Thoracic aorta (tissue), 2 donors: ENCODE measurements around the gene CHRM1. TPM values are rescaled to one million over a fixed set of nuclear protein-coding genes. Genes with fewer than 3 reads are reported as not detected.
"Not testable (repeated sequence)": the region's sequence is repeated elsewhere in the genome, so short reads cannot be mapped to it uniquely, and the experiment has no call there.

Source experiments
- ATAC-seq: fragments of 150-250 bp; one replicate; pipeline ENCODE4 v1.8.0; 2017; ENCODE audit warnings: low read depth; ENCODE audit not compliant: insufficient number of reproducible peaks, low FRiP score
- DNase-seq: peaks from one replicate; pipeline ENCODE4 v3.0.0-alpha.2; 2020; ENCODE audit warnings: low spot score
- H3K27ac ChIP-seq, 2 donors: fragments of 200-600 bp; sonication (generic); 1 replicate in 1 of 2; 2 replicates in 1 of 2; pipeline ENCODE4 v1.5.1; 2016; ENCODE audit warnings: mild to moderate bottlenecking in 2 of 2, moderate library complexity in 2 of 2
- H3K27me3 ChIP-seq: fragments of 200-600 bp; sonication (generic); replicated peaks from 2 replicates; pipeline ENCODE4 v1.6.0; 2016; ENCODE audit warnings: mild to moderate bottlenecking; ENCODE audit not compliant: insufficient read depth
- H3K36me3 ChIP-seq: fragments of 200-600 bp; sonication (generic); one replicate; pipeline ENCODE4 v1.5.1; 2016
- H3K4me1 ChIP-seq, 2 donors: fragments of 200-600 bp; sonication (generic); 1 replicate in 1 of 2; 2 replicates in 1 of 2; pipeline versions ENCODE4 v1.5.1 to v1.6.0; 2016; ENCODE audit warnings: low read depth in 2 of 2, mild to moderate bottlenecking in 1 of 2; ENCODE audit not compliant: control insufficient read depth in 1 of 2
- H3K4me3 ChIP-seq: fragments of 200-600 bp; sonication (generic); 2 replicates; pipeline ENCODE4 v1.5.1; 2016; ENCODE audit warnings: mild to moderate bottlenecking
- H3K9me3 ChIP-seq: fragments of 200-600 bp; sonication (generic); 2 replicates; pipeline ENCODE4 v1.5.1; 2016
- total RNA-seq, 2 donors: library from RNA; depleted of rRNA; stranded (reverse); fragments of >200 nt; gene quantifications; one replicate each; pipeline versions ENCODE4 v1.1.0 to v1.2.3, GENCODE V29; 2016
- TF ChIP-seq, protein P1 (sequence below): fragments of 200-600 bp; sonication (generic); IDR thresholded peaks from one replicate; pipeline ENCODE4 v1.5.1; 2019; ENCODE audit warnings: antibody characterized with exemption

Gene CHRM1
- total RNA-seq, 2 donors from 2014 or later, result not detected

DNA sequence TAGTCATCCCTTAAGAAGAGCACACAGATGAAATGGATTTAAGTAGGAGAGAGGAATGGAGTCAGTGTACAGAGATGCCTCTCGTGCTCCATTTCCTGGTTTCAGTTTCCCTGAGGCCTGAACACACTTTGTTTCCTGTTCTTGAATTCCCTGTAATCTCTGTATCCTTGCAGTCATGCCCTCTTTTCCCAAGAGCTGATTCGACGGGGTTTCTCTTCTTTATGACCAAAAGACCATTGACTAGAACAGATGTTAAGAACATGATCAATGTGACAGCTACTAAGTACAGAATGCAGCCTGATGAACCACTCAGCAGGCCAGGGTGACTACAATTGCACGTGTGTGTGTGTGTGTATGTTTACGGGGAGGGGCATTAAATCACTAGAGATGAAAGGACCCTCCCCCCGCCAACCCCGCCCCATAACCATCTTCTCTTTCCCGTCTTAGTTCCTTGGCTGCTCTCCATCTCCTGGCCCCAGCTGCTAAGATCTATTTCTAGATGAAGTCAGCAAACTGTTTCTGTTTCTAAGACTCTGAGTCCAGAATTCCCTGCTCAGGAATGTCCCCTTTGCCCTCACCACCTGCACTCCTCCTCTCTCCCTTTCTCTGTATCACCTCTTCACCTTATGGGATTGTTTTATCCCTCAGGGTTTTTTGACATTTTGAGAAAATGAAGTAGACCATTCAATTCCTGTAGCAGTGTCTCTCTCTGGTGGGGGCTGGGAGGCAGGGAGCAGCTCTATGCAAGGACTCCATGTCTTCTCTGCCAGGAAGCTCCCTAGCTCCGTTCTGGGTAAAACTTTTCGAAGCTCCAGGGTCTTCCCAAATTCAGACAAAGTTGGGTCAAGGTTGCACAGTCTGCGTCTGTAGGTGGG, 37.6 kb upstream of the CHRM1 start:
- Histone ChIP-seq H3K27me3 (no peaks in the 10 kb centered on the region), H3K9me3 (no peaks in the 10 kb centered on the region), H3K27ac (no peak overlapping the region), H3K36me3 (no peaks in the 10 kb centered on the region), H3K4me1 (no peaks in the 10 kb centered on the region), H3K4me3 (no peak overlapping the region)
- TF ChIP-seq, protein P1, sequence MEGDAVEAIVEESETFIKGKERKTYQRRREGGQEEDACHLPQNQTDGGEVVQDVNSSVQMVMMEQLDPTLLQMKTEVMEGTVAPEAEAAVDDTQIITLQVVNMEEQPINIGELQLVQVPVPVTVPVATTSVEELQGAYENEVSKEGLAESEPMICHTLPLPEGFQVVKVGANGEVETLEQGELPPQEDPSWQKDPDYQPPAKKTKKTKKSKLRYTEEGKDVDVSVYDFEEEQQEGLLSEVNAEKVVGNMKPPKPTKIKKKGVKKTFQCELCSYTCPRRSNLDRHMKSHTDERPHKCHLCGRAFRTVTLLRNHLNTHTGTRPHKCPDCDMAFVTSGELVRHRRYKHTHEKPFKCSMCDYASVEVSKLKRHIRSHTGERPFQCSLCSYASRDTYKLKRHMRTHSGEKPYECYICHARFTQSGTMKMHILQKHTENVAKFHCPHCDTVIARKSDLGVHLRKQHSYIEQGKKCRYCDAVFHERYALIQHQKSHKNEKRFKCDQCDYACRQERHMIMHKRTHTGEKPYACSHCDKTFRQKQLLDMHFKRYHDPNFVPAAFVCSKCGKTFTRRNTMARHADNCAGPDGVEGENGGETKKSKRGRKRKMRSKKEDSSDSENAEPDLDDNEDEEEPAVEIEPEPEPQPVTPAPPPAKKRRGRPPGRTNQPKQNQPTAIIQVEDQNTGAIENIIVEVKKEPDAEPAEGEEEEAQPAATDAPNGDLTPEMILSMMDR, result no peak
- ATAC-seq, result no peak
- no peak for DNase-seq

DNA sequence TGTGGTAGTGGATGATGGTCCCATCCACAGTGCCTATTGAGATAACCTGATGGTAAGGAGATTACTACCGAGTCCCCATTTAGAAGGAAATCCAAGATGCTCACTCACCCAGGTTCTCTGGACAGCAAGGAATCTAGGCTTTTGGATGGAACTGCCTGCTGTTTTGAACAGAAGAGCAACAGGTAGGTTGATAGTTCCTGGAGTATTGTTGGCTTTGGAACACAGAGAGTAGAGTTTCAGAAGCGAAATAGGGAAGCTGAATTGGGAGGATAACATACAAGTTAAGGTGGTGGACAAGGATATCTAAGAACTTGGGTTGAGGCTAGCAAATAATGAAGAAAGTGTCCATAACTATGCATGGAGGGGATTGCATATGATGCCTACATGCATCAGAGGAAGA, 36.0 kb upstream of the CHRM1 start:
- no peak for ATAC-seq
- Histone ChIP-seq H3K4me3 (no peak overlapping the region), H3K9me3 (no peaks in the 10 kb centered on the region), H3K27me3 (no peaks in the 10 kb centered on the region), H3K36me3 (no peaks in the 10 kb centered on the region), H3K4me1 (no peaks in the 10 kb centered on the region), H3K27ac (no peak overlapping the region)
- DNase-seq, result no peak
- TF ChIP-seq, protein P1, result no peak

DNA sequence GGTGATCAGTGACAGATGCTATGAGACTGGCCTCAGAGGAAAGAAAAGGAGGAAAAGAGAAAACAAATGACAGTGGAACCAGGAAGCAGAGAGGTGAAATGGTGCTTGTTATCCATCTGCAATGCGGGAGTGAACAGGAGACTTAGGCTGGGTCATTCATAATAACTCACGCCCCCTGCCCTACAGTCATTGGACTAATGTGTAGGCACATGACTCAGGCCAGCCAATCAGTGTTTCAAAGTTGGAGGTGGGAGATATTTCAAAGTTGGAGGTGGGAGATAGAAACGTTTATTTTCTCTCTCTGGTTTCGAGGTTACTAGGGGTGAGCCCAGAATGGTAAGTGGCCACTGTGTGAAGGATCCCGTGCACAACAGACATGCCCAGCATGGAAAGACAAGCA, 33.3 kb upstream of the CHRM1 start:
- DNase-seq (no peak), ATAC-seq (no peak)
- Histone ChIP-seq H3K4me1 (no peaks in the 10 kb centered on the region), H3K36me3 (no peaks in the 10 kb centered on the region), H3K27me3 (no peaks in the 10 kb centered on the region), H3K27ac (no peak overlapping the region), H3K4me3 (no peak overlapping the region), H3K9me3 (no peaks in the 10 kb centered on the region)
- TF ChIP-seq, protein P1, result no peak

DNA sequence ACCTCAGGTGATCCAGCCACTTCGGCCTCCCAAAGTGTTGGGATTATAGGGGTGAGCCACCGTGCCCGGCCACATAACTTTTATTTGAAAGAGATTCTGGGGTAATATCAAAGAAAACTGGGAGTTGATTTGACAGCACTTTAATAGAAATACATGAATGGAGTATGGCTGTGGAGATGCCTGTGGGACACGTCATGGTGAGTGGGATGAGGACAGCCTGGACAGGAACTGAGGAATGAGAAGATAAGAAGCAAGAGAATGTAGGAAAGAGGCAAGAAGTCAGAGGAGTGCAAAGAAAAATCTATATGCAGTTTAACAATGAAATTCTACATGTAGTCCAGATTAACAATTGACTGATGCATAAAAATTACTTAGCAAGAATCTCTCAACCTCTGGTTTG, 32.6 kb upstream of the CHRM1 start:
- ATAC-seq, result no peak
- no peak for DNase-seq
- H3K36me3 ChIP-seq, result no peaks in the 10 kb centered on the region

DNA sequence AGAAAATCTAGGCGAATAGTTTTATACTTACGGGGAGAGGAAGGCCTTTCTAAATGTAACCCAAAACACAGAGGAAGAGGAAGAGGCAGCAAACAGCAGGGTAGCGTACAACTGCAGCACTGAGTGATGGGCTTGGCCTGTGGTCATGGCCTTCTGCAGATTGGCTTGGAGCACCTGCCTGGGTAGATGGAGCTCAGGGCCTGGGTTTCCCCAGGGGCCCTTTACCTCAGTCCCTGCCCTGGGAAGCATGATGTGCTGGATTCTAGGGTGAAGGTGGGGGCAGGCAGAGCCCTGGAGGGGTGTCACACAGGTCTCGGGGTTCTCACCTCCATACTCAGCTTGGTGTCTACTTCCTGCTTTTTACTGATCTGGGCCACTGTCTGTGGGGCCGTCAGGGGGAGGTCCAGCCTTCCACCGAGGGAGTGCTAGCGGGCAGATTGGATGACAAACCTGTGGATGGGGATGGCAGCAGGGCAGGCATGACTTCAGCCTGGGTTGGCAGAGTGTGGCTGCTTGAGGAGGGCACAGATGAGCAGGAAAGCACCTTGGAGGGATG, 27.7 kb upstream of the CHRM1 start:
- no peaks in the 10 kb centered on the region for H3K9me3 ChIP-seq
- H3K4me3 ChIP-seq, result no peak overlapping the region
- TF ChIP-seq, protein P1, result no peak
- no peaks in the 10 kb centered on the region for H3K27me3 ChIP-seq
- H3K4me1 ChIP-seq, result no peaks in the 10 kb centered on the region
- no peak for DNase-seq
- no peak for ATAC-seq
- H3K27ac ChIP-seq, result no peak overlapping the region
- H3K36me3 ChIP-seq, result no peaks in the 10 kb centered on the region

More for the DNA sequence above, 32.6 kb upstream of the CHRM1 start:
- no peak overlapping the region for H3K27ac ChIP-seq
- TF ChIP-seq, protein P1, result no peak
- H3K9me3 ChIP-seq, result no peaks in the 10 kb centered on the region
- no peaks in the 10 kb centered on the region for H3K4me1 ChIP-seq
- no peaks in the 10 kb centered on the region for H3K27me3 ChIP-seq
- no peak overlapping the region for H3K4me3 ChIP-seq

DNA sequence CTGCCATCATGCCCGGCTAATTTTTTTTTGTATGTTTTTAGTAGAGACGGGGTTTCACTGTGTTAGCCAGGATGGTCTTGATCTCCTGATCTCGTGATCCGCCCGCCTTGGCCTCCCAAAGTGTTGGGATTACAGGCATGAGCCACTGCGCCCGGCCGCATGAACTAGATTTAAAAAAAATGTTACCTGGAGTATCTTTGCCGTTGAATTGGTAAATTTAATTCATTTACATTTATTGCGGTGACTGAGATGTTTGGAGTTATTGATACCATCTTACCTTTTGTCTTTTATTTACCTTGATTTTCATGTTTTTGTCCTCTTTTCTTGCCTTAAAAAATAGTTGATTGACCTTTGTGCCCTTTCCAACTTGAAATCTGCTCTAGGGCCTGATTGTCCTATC, 24.4 kb upstream of the CHRM1 start:
- H3K4me1 ChIP-seq, ATAC-seq: not testable (repeated sequence)

DNA sequence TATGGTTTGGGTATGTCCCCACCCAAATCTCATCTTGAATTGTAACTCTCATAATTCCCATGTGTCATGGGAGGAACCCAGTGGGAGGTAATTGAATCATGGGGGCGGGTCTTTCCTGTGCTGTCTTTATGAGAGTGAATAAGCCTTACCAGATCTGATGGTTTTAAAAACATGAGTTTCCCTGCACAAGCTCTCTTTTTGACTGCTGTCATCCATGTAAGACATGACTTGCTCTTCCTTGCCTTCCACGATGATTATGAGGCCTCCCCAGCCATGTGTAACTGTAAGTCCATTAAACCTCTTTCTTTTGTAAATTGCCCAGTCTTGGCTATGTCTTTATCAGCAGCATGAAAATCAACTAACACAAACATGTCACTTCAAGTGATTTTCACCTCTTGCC, 16.4 kb upstream of the CHRM1 start:
- not testable (repeated sequence) for H3K27me3 ChIP-seq, H3K27ac ChIP-seq, H3K4me3 ChIP-seq, DNase-seq, H3K36me3 ChIP-seq, H3K9me3 ChIP-seq, ATAC-seq, H3K4me1 ChIP-seq

More for the DNA sequence above, 24.4 kb upstream of the CHRM1 start:
- not testable (repeated sequence) for DNase-seq, H3K36me3 ChIP-seq, H3K9me3 ChIP-seq, H3K4me3 ChIP-seq, H3K27ac ChIP-seq, H3K27me3 ChIP-seq
